B cell (primary cell): ENCODE measurements around the gene CREB3L1. TPM values are rescaled to one million over a fixed set of nuclear protein-coding genes. Genes with fewer than 3 reads are reported as not detected.

Source experiments
- ATAC-seq: fragments of 200-7000 bp; cut with Tn5 transposase; one replicate; pipeline ENCODE4 v1.10.0; 2021; ENCODE audit warnings: low read depth, mild to moderate bottlenecking, moderate number of reproducible peaks, moderate library complexity
- CTCF ChIA-PET: fragments of 350-600 bp; sonication (Branson Sonifier 250); formaldehyde crosslinking; loops from one replicate; lab custom pipeline; 2021; ENCODE audit warnings: antibody characterized with exemption, inconsistent platforms; lab: Charles Lee
- POLR2A ChIA-PET: fragments of 350-600 bp; sonication (Branson Sonifier 250); formaldehyde crosslinking; loops from one replicate; lab custom pipeline; 2021; ENCODE audit warnings: antibody characterized with exemption; lab: Charles Lee
- DNase-seq: peaks from one replicate; pipeline ENCODE4 v3.0.0; 2013
- H2AFZ ChIP-seq: 2 replicates; pipeline ENCODE4 v1.6.1; 2012; ENCODE audit warnings: mild to moderate bottlenecking, low read depth, low read length; ENCODE audit not compliant: insufficient read depth, poor library complexity, severe bottlenecking
- H3K27ac ChIP-seq, 2 donors: 1 replicate in 1 of 2; 2 replicates in 1 of 2; pipeline ENCODE4 v1.5.1; 2012 to 2013; ENCODE audit warnings: low read length in 2 of 2, mild to moderate bottlenecking in 2 of 2, moderate library complexity in 1 of 2
- H3K27me3 ChIP-seq, 4 experiments: fragments of 200-600 bp in 1 of 4; sonication (generic) in 1 of 4; replicated peaks in 1 of 4; 1 replicate in 2 of 4; 2 replicates in 2 of 4; pipeline versions ENCODE4 v1.6.1 to v1.7.0; 2013 to 2016; ENCODE audit warnings: low read length in 3 of 4, mild to moderate bottlenecking in 2 of 4, mixed read lengths in 1 of 4, moderate library complexity in 1 of 4; ENCODE audit not compliant: insufficient read depth in 4 of 4, control insufficient read depth in 3 of 4; ENCODE audit errors: control extremely low read depth in 1 of 4
- H3K36me3 ChIP-seq, 2 experiments: replicated peaks in 1 of 2; 1 replicate in 1 of 2; 2 replicates in 1 of 2; pipeline versions ENCODE4 v1.6.1 to v1.7.1; 2013; ENCODE audit warnings: low read length in 1 of 2; ENCODE audit not compliant: insufficient read depth in 2 of 2, control insufficient read depth in 1 of 2; ENCODE audit errors: control extremely low read depth in 1 of 2, extremely low read depth in 1 of 2
- H3K4me1 ChIP-seq, 2 donors: fragments of 200-600 bp in 1 of 2; sonication (generic) in 1 of 2; 1 replicate in 1 of 2; 2 replicates in 1 of 2; pipeline versions ENCODE4 v1.5.1 to v1.6.1; 2013 to 2017; ENCODE audit warnings: low read length in 2 of 2; ENCODE audit not compliant: control insufficient read depth in 2 of 2, insufficient read depth in 2 of 2
- H3K4me2 ChIP-seq: replicated peaks from 2 replicates; pipeline ENCODE3; 2012; ENCODE audit warnings: mild to moderate bottlenecking, low read depth, low read length; ENCODE audit not compliant: poor library complexity, severe bottlenecking
- H3K4me3 ChIP-seq, 5 experiments: fragments of 200-600 bp in 1 of 5; sonication (generic) in 1 of 5; 1 replicate in 3 of 5; 2 replicates in 2 of 5; pipeline versions ENCODE4 v1.5.1 to v1.7.0; 2011 to 2016; ENCODE audit warnings: low read length in 4 of 5, mild to moderate bottlenecking in 4 of 5, low read depth in 2 of 5, control low read depth in 1 of 5, moderate library complexity in 1 of 5; ENCODE audit not compliant: insufficient read depth in 1 of 5; ENCODE audit errors: control extremely low read depth in 1 of 5, extremely low read depth in 1 of 5
- H3K79me2 ChIP-seq: fragments of 200-600 bp; sonication (generic); one replicate; pipeline ENCODE4 v1.6.0; 2016; ENCODE audit warnings: low read length; ENCODE audit not compliant: control insufficient read depth, insufficient read depth
- H3K9ac ChIP-seq: fragments of 200-600 bp; sonication (generic); 2 replicates; pipeline ENCODE4 v1.6.1; 2017; ENCODE audit warnings: mild to moderate bottlenecking, low read length, moderate library complexity
- H3K9me3 ChIP-seq, 3 donors: one replicate each; pipeline versions ENCODE4 v1.6.1 to v1.7.1; 2013; ENCODE audit warnings: low read length in 2 of 3; ENCODE audit not compliant: control insufficient read depth in 2 of 3, insufficient read depth in 1 of 3; ENCODE audit errors: control extremely low read depth in 1 of 3
- H4K20me1 ChIP-seq: 2 replicates; pipeline ENCODE4 v1.6.0; 2012; ENCODE audit warnings: mild to moderate bottlenecking, low read length; ENCODE audit not compliant: insufficient read depth, control insufficient read depth, poor library complexity, severe bottlenecking
- H3K27ac Mint-ChIP-seq: one replicate; pipeline ENCODE4 v1.8.0; 2021; ENCODE audit warnings: mixed read lengths
- H3K27me3 Mint-ChIP-seq: one replicate; pipeline ENCODE4 v1.8.0; 2021; ENCODE audit warnings: mixed read lengths
- H3K4me1 Mint-ChIP-seq: one replicate; pipeline ENCODE4 v1.8.0; 2021; ENCODE audit warnings: mixed read lengths
- H3K4me3 Mint-ChIP-seq: one replicate; pipeline ENCODE4 v1.8.0; 2021; ENCODE audit warnings: mixed read lengths
- H3K9me3 Mint-ChIP-seq: one replicate; pipeline ENCODE4 v1.8.0; 2022; ENCODE audit warnings: mixed read lengths; ENCODE audit not compliant: insufficient read depth
- CTCF ChIP-seq: fragments of 200-600 bp; IDR thresholded peaks from one replicate; pipeline ENCODE4 v1.8.0; 2022; ENCODE audit warnings: antibody characterized with exemption, mild to moderate bottlenecking
- EZH2 ChIP-seq: IDR thresholded peaks from 2 replicates; pipeline ENCODE4 v1.6.1; 2012; ENCODE audit warnings: borderline replicate concordance, low read depth, mild to moderate bottlenecking, moderate library complexity, low read length; ENCODE audit not compliant: insufficient read depth, poor library complexity, severe bottlenecking
- WGBS: methylation state at CpG from one replicate; pipeline ENCODE4 v1.1.5; 2013; ENCODE audit warnings: missing lambda C conversion rate; ENCODE audit not compliant: insufficient coverage; 5-methylcytosine and 5-hydroxymethylcytosine counted together
- intact Hi-C: fragments of 100-400 bp; cut with micrococcal nuclease; formaldehyde crosslinking; loops from one replicate; pipeline ENCODE4 v1.10.0; 2022
- polyA plus RNA-seq: library from polyadenylated mRNA; depleted of rRNA; stranded (reverse); fragments of >200 nt; gene quantifications from 2 replicates; pipeline ENCODE4 v1.2.3, GENCODE V29; 2012
- total RNA-seq, 2 donors: library from RNA; stranded (reverse); fragments of 120-200 nt in 1 of 2; gene quantifications; 1 replicate in 1 of 2; 2 replicates in 1 of 2; pipeline versions ENCODE4 v1.2.3 to v1.2.4, GENCODE V29; 2013 to 2022

The CREB3L1 gene
- total and polyA plus RNA-seq, 2 donors (not counting 1 experiment from before 2014, with no cell fraction given), result not detected

- ATAC-seq (no peak), DNase-seq (no peak)
- H3K27me3 Mint-ChIP-seq, result peaks cover 10% of the 10 kb centered on the region
- no peak overlapping the region for H3K27ac ChIP-seq
- H3K4me3 Mint-ChIP-seq, result no peak overlapping the region
- H3K27ac Mint-ChIP-seq, result no peak overlapping the region
- H3K4me1 Mint-ChIP-seq, result no peaks in the 10 kb centered on the region
- H4K20me1 ChIP-seq, result no peaks in the 10 kb centered on the region
- 92% methylated on average over 2 of the region's 4 CpGs for WGBS
- H3K27me3 ChIP-seq, result peaks cover 0 to 4% (median 1%) of the 10 kb centered on the region in 4 experiments
- H3K36me3 ChIP-seq, result no peaks in the 10 kb centered on the region
- H3K9me3 ChIP-seq, result no peaks in the 10 kb centered on the region
- no peaks in the 10 kb centered on the region for H3K9me3 Mint-ChIP-seq
- no peak overlapping the region for H3K4me2 ChIP-seq
- no peak for TF ChIP-seq EZH2
- TF ChIP-seq CTCF, result no peak
- H3K4me3 ChIP-seq, result no peak overlapping the region
- no peak overlapping the region for H2AFZ ChIP-seq
- H3K9ac ChIP-seq, result no peak overlapping the region
- ChIA-PET CTCF (interaction anchor here (0.6 to 1.8 kb wide), 4 partner anchors 10 to 80 kb away, joined by 3 to 7 read pairs (median 4); no protein-coding TSS in a partner anchor), POLR2A (no interaction called here)
- intact Hi-C loops, result no loop called here
- H3K4me1 ChIP-seq, result no peaks in the 10 kb centered on the region
- no peaks in the 10 kb centered on the region for H3K79me2 ChIP-seq
These were observed 27.3 kb upstream of the CREB3L1 start for GRCh38 chr11:46249938-46250744.

- Histone ChIP-seq H3K79me2 (no peaks in the 10 kb centered on the region), H3K4me1 (no peaks in the 10 kb centered on the region), H3K9me3 (no peaks in the 10 kb centered on the region), H2AFZ (no peak overlapping the region), H3K4me2 (no peak overlapping the region), H3K9ac (no peak overlapping the region), H3K36me3 (no peaks in the 10 kb centered on the region), H4K20me1 (no peaks in the 10 kb centered on the region), H3K4me3 (no peak overlapping the region), H3K27me3 (peaks cover 0 to 4% (median 1%) of the 10 kb centered on the region in 4 experiments), H3K27ac (no peak overlapping the region)
- intact Hi-C loops, result no loop called here
- no CpG with 5 or more reads among the region's 2 CpGs for WGBS
- Mint-ChIP-seq H3K9me3 (no peaks in the 10 kb centered on the region), H3K4me3 (no peak overlapping the region), H3K27ac (no peak overlapping the region), H3K4me1 (no peaks in the 10 kb centered on the region), H3K27me3 (peaks cover 5% of the 10 kb centered on the region)
- DNase-seq (no peak), ATAC-seq (no peak)
- ChIA-PET CTCF (interaction anchor here (0.5 to 1.8 kb wide), 3 partner anchors 9 to 13 kb away, joined by 3 to 7 read pairs (median 5); no protein-coding TSS in a partner anchor), POLR2A (no interaction called here)
- TF ChIP-seq CTCF, result no peak
- no peak for TF ChIP-seq EZH2
These were observed 26.8 kb upstream of the CREB3L1 start for GRCh38 chr11:46250745-46251052.
